KMS-11 (cell line): ENCODE data around the gene BCS1L.

Source experiments
- H2AFZ ChIP-seq: fragments of 200-600 bp; sonication (generic); 2 replicates; pipeline ENCODE4 v1.6.1; 2016; ENCODE audit warnings: antibody characterized with exemption, mixed run types, low read depth
- H3K27ac ChIP-seq: fragments of 200-600 bp; sonication (generic); 2 replicates; pipeline ENCODE4 v1.6.1; 2016; ENCODE audit warnings: mild to moderate bottlenecking, mixed run types
- H3K27me3 ChIP-seq: fragments of 200-600 bp; sonication (generic); 2 replicates; pipeline ENCODE4 v1.6.1; 2017; ENCODE audit warnings: mild to moderate bottlenecking, low read depth, mixed run types, moderate library complexity; ENCODE audit not compliant: insufficient read depth
- H3K36me3 ChIP-seq: fragments of 200-600 bp; sonication (generic); 2 replicates; pipeline ENCODE4 v1.6.1; 2017; ENCODE audit warnings: mild to moderate bottlenecking, mixed run types; ENCODE audit not compliant: insufficient read depth
- H3K4me1 ChIP-seq: fragments of 200-600 bp; sonication (generic); 2 replicates; pipeline ENCODE4 v1.6.1; 2016; ENCODE audit warnings: mild to moderate bottlenecking, low read depth, mixed run types; ENCODE audit not compliant: poor library complexity, severe bottlenecking
- H3K4me2 ChIP-seq: fragments of 200-600 bp; sonication (generic); 2 replicates; pipeline ENCODE4 v1.7.0; 2016; ENCODE audit warnings: mild to moderate bottlenecking, mixed run types
- H3K4me3 ChIP-seq: fragments of 200-600 bp; sonication (generic); IDR thresholded peaks from 2 replicates; pipeline ENCODE4 v1.6.1; 2017; ENCODE audit warnings: low read depth, low read length, mixed read lengths; ENCODE audit not compliant: insufficient read depth
- H3K79me2 ChIP-seq: fragments of 200-600 bp; sonication (generic); 2 replicates; pipeline ENCODE4 v1.6.1; 2016; ENCODE audit warnings: low read depth, mixed run types; ENCODE audit not compliant: insufficient read depth
- H3K9ac ChIP-seq: fragments of 200-600 bp; sonication (generic); 2 replicates; pipeline ENCODE4 v1.6.1; 2016; ENCODE audit warnings: mild to moderate bottlenecking, mixed run types
- H4K20me1 ChIP-seq: fragments of 200-600 bp; sonication (generic); 2 replicates; pipeline ENCODE4 v1.6.1; 2016; ENCODE audit warnings: mild to moderate bottlenecking, mixed run types; ENCODE audit not compliant: insufficient read depth
- CTCF ChIP-seq: fragments of 200-600 bp; sonication (generic); conservative IDR thresholded peaks from 2 replicates; pipeline ENCODE4 v1.6.1; 2017; ENCODE audit warnings: low read depth, mild to moderate bottlenecking, antibody characterized with exemption, low read length, moderate library complexity, mixed read lengths

BCS1L gene

GRCh38 chr2:218659258-218659987 is at the start of gene BCS1L, which contains the start of gene ZNF142:
Gene BCS1L, plus strand, starts transcription at chr2:218659683. Its CDS starts 1,305 bp downstream, at chr2:218660988.
Gene ZNF142, minus strand, starts transcription at chr2:218659623. Its CDS starts 3,194 bp downstream, at chr2:218656429.
- Histone ChIP-seq H2AFZ (peak within 1 kb of the TSS; percentile 91), H3K4me1 (peaks cover 21% of the 10 kb centered on the region), H3K9ac (peak within 1 kb of the TSS; percentile 88), H3K36me3 (peaks cover 6% of the 10 kb centered on the region; the same call in 1 of the 2 replicates), H4K20me1 (no peaks in the 10 kb centered on the region), H3K79me2 (peaks cover 23% of the 10 kb centered on the region), H3K4me3 (no peak within 1 kb of the TSS), H3K4me2 (peak within 1 kb of the TSS; percentile 75), H3K27ac (peak within 1 kb of the TSS; percentile 62), H3K27me3 (no peaks in the 10 kb centered on the region)
- TF ChIP-seq CTCF = no peak

GRCh38 chr2:218615868-218616315 is 43.6 kb upstream of the BCS1L start:
- Histone ChIP-seq H3K4me1 (no peaks in the 10 kb centered on the region), H3K27ac (no peak overlapping the region), H2AFZ (no peak overlapping the region), H3K79me2 (no peaks in the 10 kb centered on the region), H3K27me3 (no peaks in the 10 kb centered on the region), H3K36me3 (no peaks in the 10 kb centered on the region), H3K4me2 (no peak overlapping the region), H3K9ac (no peak overlapping the region), H3K4me3 (no peak overlapping the region), H4K20me1 (no peaks in the 10 kb centered on the region)
- no peak for TF ChIP-seq CTCF

GRCh38 chr2:218618102-218618860 is 41.2 kb upstream of the BCS1L start:
- no peak overlapping the region for H3K4me2 ChIP-seq
- no peak for TF ChIP-seq CTCF
- H3K4me1 ChIP-seq = no peaks in the 10 kb centered on the region
- no peaks in the 10 kb centered on the region for H3K36me3 ChIP-seq
- H3K9ac ChIP-seq = no peak overlapping the region
- H4K20me1 ChIP-seq = no peaks in the 10 kb centered on the region
- H3K27ac ChIP-seq = no peak overlapping the region
- no peaks in the 10 kb centered on the region for H3K79me2 ChIP-seq
- no peak overlapping the region for H2AFZ ChIP-seq
- no peaks in the 10 kb centered on the region for H3K27me3 ChIP-seq
- H3K4me3 ChIP-seq = no peak overlapping the region

GRCh38 chr2:218621007-218621406 is 38.5 kb upstream of the BCS1L start:
- no peak for TF ChIP-seq CTCF
- Histone ChIP-seq H3K4me3 (no peak overlapping the region), H3K27ac (no peak overlapping the region), H4K20me1 (no peaks in the 10 kb centered on the region), H3K4me1 (no peaks in the 10 kb centered on the region), H3K27me3 (no peaks in the 10 kb centered on the region), H3K79me2 (no peaks in the 10 kb centered on the region), H3K9ac (no peak overlapping the region), H2AFZ (no peak overlapping the region), H3K4me2 (no peak overlapping the region), H3K36me3 (no peaks in the 10 kb centered on the region)
